Peyer's patch (tissue), 4 donors: ENCODE data around the gene DRAM2. TPM values are rescaled to one million over a fixed set of nuclear protein-coding genes. Genes with fewer than 3 reads are reported as not detected.
A peak's percentile ranks its signal among the peaks of the same experiment; 100 is the strongest.

Source experiments
- DNase-seq, 3 donors: peaks; one replicate each; pipeline ENCODE4 v3.0.0-alpha.2; 2017 to 2019
- H3K27ac ChIP-seq, 4 donors: fragments of 200-600 bp; sonication (generic); one replicate each; pipeline ENCODE4 v1.5.1; 2016 to 2019
- H3K27me3 ChIP-seq, 2 donors: fragments of 200-600 bp; sonication (generic); one replicate each; pipeline ENCODE4 v1.5.1; 2019
- H3K36me3 ChIP-seq, 3 donors: fragments of 200-600 bp; sonication (generic); one replicate each; pipeline ENCODE4 v1.5.1; 2016 to 2019
- H3K4me1 ChIP-seq, 4 donors: fragments of 200-600 bp; sonication (generic); one replicate each; pipeline ENCODE4 v1.5.1; 2016 to 2019
- H3K4me3 ChIP-seq, 4 donors: fragments of 200-600 bp; sonication (generic); 1 replicate in 3 of 4; 2 replicates in 1 of 4; pipeline ENCODE4 v1.5.1; 2016 to 2019; ENCODE audit warnings: mild to moderate bottlenecking in 1 of 4
- H3K9me3 ChIP-seq, 4 donors: fragments of 200-600 bp; sonication (generic); one replicate each; pipeline ENCODE4 v1.5.1; 2016 to 2019; ENCODE audit warnings: mild to moderate bottlenecking in 1 of 4
- CTCF ChIP-seq, 6 experiments: fragments of 450-650 bp in 4 of 6; fragments of 200-600 bp in 2 of 6; sonication (generic) in 1 of 6; IDR thresholded peaks; one replicate each; pipeline ENCODE4 v1.5.1; 2017 to 2019; ENCODE audit warnings: antibody characterized with exemption in 6 of 6, mild to moderate bottlenecking in 3 of 6, moderate library complexity in 1 of 6
- POLR2A ChIP-seq, 2 donors: fragments of 450-650 bp; IDR thresholded peaks; one replicate each; pipeline ENCODE4 v1.5.1; 2017; ENCODE audit warnings: antibody characterized with exemption in 2 of 2, mild to moderate bottlenecking in 2 of 2, moderate library complexity in 2 of 2
- total RNA-seq, 4 donors: library from RNA; depleted of rRNA; stranded (reverse); fragments of >200 nt; gene quantifications; one replicate each; pipeline ENCODE4 v1.1.0, GENCODE V29; 2016

Gene DRAM2
- total RNA-seq, 4 donors from 2014 or later: 28.9 to 64.2 (median 48.5) TPM

- no peak for TF ChIP-seq CTCF (IDR thresholded peaks at IDR 0.05)
- no peak for TF ChIP-seq POLR2A (IDR thresholded peaks at IDR 0.05)
- H3K9me3 ChIP-seq: no peaks in the 10 kb centered on the region
- H3K27me3 ChIP-seq: no peaks in the 10 kb centered on the region
- DNase-seq: no peak
- H3K27ac ChIP-seq: peak overlapping the region in 2 of 4 donors; percentile 61 to 63
- H3K4me3 ChIP-seq: no peak overlapping the region
- peaks cover 0 to 17% (median 0%) of the 10 kb centered on the region in 4 donors for H3K4me1 ChIP-seq
- peaks cover 0 to 47% (median 0%) of the 10 kb centered on the region in 3 donors for H3K36me3 ChIP-seq
These were observed 10.5 kb downstream of the DRAM2 start for GRCh38 chr1:111129376-111129775.

GRCh38 chr1:111127923-111128643 is 11.8 kb downstream of the DRAM2 start:
- peak in 1 of 3 donors; percentile 53 for DNase-seq
- peaks cover 0 to 17% (median 0%) of the 10 kb centered on the region in 4 donors for H3K4me1 ChIP-seq
- TF ChIP-seq POLR2A (IDR thresholded peaks at IDR 0.05) (no peak), CTCF (IDR thresholded peaks at IDR 0.05) (no peak)
- peak overlapping the region in 2 of 4 donors; percentile 61 to 63 for H3K27ac ChIP-seq
- no peaks in the 10 kb centered on the region for H3K27me3 ChIP-seq
- H3K36me3 ChIP-seq: peaks cover 0 to 56% (median 0%) of the 10 kb centered on the region in 3 donors
- H3K9me3 ChIP-seq: no peaks in the 10 kb centered on the region
- no peak overlapping the region for H3K4me3 ChIP-seq

- peak overlapping the region in 1 of 4 donors; percentile 63 for H3K27ac ChIP-seq
- no peak overlapping the region for H3K4me3 ChIP-seq
- H3K36me3 ChIP-seq: peaks cover 0 to 56% (median 0%) of the 10 kb centered on the region in 3 donors
- DNase-seq: no peak
- peaks cover 0 to 8% (median 0%) of the 10 kb centered on the region in 4 donors for H3K4me1 ChIP-seq
- no peaks in the 10 kb centered on the region for H3K9me3 ChIP-seq
- no peak for TF ChIP-seq CTCF (IDR thresholded peaks at IDR 0.05)
- no peak for TF ChIP-seq POLR2A (IDR thresholded peaks at IDR 0.05)
- no peaks in the 10 kb centered on the region for H3K27me3 ChIP-seq
These were observed 13.5 kb downstream of the DRAM2 start for GRCh38 chr1:111126354-111126753.

GRCh38 chr1:111116496-111116895 is 23.4 kb downstream of the DRAM2 start:
- Histone ChIP-seq H3K9me3 (no peaks in the 10 kb centered on the region), H3K27me3 (no peaks in the 10 kb centered on the region), H3K4me3 (no peak overlapping the region), H3K27ac (no peak overlapping the region), H3K4me1 (no peaks in the 10 kb centered on the region), H3K36me3 (peaks cover 0 to 32% (median 2%) of the 10 kb centered on the region in 3 donors)
- DNase-seq: no peak
- TF ChIP-seq CTCF (IDR thresholded peaks at IDR 0.05) (no peak), POLR2A (IDR thresholded peaks at IDR 0.05) (no peak)

- Histone ChIP-seq H3K4me1 (no peaks in the 10 kb centered on the region), H3K9me3 (no peaks in the 10 kb centered on the region), H3K4me3 (no peak overlapping the region), H3K27me3 (no peaks in the 10 kb centered on the region), H3K27ac (no peak overlapping the region), H3K36me3 (no peaks in the 10 kb centered on the region)
- TF ChIP-seq POLR2A (IDR thresholded peaks at IDR 0.05) (no peak), CTCF (IDR thresholded peaks at IDR 0.05) (no peak)
- no peak for DNase-seq
These were observed 29.5 kb downstream of the DRAM2 start for GRCh38 chr1:111110197-111110899.
